WI38 (cell line): Measurements from ENCODE around the gene CFAP46.

Experiments used
- H3K4me3 ChIP-seq: 2 replicates; pipeline ENCODE4 v1.5.1; 2011; ENCODE audit warnings: low read depth, mild to moderate bottlenecking, control low read depth, low read length
- CTCF ChIP-seq: IDR thresholded peaks from 2 replicates; pipeline ENCODE4 v1.5.1; 2012; ENCODE audit warnings: low read depth, mild to moderate bottlenecking, control low read depth, low read length

CFAP46 gene

GRCh38 chr10:132978542-132978941, 36.2 kb upstream of the CFAP46 start:
- TF ChIP-seq CTCF = no peak
- no peak overlapping the region for H3K4me3 ChIP-seq

GRCh38 chr10:132977807-132978206, 35.4 kb upstream of the CFAP46 start:
- TF ChIP-seq CTCF = no peak
- no peak overlapping the region for H3K4me3 ChIP-seq

GRCh38 chr10:132977076-132977475, 34.7 kb upstream of the CFAP46 start:
- H3K4me3 ChIP-seq = no peak overlapping the region

GRCh38 chr10:132975831-132976682, 33.7 kb upstream of the CFAP46 start:
- H3K4me3 ChIP-seq = no peak overlapping the region
- no peak for TF ChIP-seq CTCF

More at GRCh38 chr10:132977076-132977475, 34.7 kb upstream of the CFAP46 start:
- no peak for TF ChIP-seq CTCF

- no peak overlapping the region for H3K4me3 ChIP-seq
- no peak for TF ChIP-seq CTCF
Observed at GRCh38 chr10:132974886-132975830, 32.8 kb upstream of the CFAP46 start.

- no peak for TF ChIP-seq CTCF
- H3K4me3 ChIP-seq = no peak overlapping the region
Observed at GRCh38 chr10:132974249-132974796, 32.0 kb upstream of the CFAP46 start.

GRCh38 chr10:132973903-132974241, 31.5 kb upstream of the CFAP46 start:
- TF ChIP-seq CTCF = no peak
- no peak overlapping the region for H3K4me3 ChIP-seq
